Fibroblast of skin of scalp (primary cell): Measurements from ENCODE around the gene ZNF207. TPM values are rescaled to one million over a fixed set of nuclear protein-coding genes. Genes with fewer than 3 reads are reported as not detected.
A peak's percentile ranks its signal among the peaks of the same experiment; 100 is the strongest.
"Not testable (repeated sequence)": the region's sequence is repeated elsewhere in the genome, so short reads cannot be mapped to it uniquely, and the experiment has no call there.

Experiments used
- DNase-seq: peaks from one replicate; pipeline ENCODE4 v3.0.0-alpha.2; 2013
- polyA plus RNA-seq, 2 experiments: library from polyadenylated mRNA; unstranded; fragments of 120-200 nt; gene quantifications; one replicate each; pipeline ENCODE4 v1.2.1, GENCODE V29; 2013; ENCODE audit not compliant: insufficient read length in 2 of 2

The ZNF207 gene
- 137 TPM for polyA plus RNA-seq (2013, experiment 1 of 2; ENCODE audit: insufficient read length)
- polyA plus RNA-seq (2013, experiment 2 of 2; ENCODE audit: insufficient read length), result 145 TPM

DNA sequence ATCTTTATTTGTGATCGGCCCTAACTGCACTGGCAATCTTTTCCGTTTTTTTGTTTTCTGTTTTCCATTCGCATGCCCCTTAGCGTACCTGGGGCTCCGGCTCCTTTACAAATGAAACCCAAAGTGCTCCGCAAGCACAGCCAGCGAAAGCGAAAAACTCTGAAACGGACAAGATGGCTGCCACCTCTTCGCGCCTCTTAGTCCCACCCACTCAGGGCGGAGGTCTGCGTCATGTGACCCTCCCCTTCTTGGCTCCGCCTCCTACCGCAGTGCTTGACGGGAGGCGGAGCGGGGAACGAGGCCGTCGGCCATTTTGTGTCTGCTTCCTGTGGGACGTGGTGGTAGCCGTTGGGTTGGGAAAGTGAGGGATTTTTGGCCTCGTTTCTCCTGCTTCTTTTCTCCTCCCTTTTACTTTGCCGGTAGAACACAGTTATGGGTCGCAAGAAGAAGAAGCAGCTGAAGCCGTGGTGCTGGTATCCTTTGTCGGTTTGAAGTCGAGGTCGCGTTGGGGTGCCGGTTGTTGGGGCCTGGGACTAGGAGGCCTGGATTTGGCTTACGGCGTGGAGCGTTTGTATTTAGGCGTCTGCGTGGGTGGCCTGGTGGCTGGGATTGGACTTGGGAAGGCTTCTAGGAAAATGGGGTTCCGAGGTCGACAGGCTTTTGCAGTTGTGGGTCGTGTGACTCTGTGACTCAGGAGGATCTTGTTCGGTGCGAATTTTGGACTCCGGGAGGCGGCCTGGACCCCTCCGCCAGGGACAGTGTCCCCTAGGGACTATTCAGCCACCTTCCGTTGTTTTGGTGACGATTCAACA lies at the start of gene ZNF207:
TSS of gene ZNF207 (plus strand) at position 304 of the 812 bp plus-strand sequence. CDS start at position 433, 129 bp downstream.
- peak; percentile 97 for DNase-seq

DNA sequence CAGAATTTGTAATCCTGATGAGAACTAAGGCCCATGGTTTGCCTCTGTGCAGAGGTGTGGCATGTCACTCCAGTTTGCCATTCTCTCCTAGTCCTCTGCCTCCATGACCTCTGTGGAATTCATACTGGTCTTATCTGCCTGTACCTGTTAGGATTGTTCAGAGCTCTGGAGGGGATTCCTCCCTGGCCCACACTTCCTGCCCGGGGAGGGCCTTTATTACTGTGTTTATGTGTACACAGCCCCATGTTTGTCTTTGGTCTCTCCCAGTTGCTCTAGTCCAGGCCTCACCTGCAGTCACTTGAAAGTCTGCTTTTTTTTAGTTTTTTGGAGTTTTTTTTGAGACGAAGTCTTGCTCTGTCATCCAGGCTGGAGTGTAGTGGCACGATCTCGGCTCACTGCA lies 47.9 kb upstream of the ZNF207 start:
- DNase-seq, result no peak

DNA sequence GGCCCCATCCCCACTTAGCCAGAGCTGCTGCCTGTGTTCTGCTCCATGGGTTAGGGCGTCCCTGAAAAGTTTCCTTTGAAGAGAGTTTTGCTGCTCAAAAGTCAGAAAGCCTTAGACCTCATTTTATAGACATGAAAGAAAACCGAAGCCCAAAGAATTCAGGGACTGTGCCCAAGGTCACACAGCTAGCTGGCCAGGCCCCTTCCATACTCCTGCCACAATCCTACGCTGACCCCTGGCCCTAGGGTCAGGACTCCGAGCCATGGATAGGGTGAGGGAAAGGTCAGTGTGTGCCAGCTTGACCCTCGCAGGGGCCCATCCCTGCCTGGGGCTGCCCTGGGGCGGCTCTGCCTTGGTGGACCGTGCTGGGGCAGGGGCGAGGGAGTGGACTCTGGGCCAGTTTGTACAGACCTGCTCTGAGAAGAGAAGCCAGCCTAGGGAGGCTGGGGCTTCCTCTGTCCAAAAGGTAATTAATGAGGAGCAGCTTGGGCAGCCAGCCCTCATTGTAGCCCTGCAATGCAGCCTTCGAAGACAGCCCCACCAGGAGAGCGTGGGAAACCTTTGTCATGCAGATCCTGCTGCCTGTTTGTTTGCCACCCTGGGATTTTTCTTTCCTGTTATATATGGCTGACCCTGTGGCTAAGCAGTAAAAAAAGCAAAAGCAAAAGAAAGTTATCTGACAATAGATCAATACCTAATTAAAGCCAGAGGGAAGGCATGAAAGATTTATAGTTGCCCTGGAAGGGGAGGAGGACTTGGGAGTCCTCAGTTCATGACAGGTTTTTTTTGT lies 46.9 kb upstream of the ZNF207 start:
- DNase-seq, result no peak

DNA sequence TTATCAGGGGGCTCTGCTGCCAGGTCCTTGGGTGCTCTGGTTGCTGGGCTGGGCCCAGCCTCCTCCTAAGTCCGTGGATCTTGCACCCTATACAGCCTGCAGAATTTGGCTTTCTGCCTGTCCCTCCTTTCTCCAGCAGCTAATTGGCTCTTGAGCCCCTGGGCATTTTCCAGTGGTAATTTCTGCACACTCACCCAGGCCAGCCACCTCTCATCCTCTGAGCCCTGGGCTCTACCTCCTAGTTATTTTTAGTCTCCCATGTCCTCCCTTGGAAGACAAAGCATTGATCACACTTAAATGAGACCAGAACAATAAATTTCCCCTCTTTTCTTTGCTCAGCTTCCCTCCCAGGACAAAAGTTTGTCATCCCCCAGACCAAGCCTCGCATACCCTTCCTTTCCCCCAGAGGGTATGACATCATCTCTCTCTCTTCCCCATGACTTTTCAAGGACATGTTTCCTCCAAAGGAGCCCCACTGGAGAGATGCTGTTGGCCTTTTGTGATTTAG lies 46.1 kb upstream of the ZNF207 start:
- no peak for DNase-seq

DNA sequence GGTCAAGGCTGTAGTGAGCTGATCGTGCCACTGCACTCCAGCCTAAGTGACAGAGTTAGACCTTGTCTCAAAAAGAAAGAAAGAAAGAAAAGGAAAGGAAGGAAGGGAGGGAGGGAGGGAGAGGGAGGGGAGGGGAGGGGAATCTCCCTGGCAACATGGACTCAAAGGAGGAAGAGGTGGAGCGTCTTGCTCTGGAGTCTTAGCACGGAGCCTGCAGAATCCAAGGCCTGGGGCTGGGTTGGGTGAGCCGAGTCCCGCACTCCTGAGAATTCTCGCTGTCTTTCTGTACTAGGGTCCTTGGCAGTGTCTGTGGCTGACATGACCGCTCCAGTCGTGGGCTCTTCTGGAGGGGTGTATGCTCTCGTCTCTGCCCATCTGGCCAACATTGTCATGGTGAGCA lies 44.9 kb upstream of the ZNF207 start:
- DNase-seq, result no peak

DNA sequence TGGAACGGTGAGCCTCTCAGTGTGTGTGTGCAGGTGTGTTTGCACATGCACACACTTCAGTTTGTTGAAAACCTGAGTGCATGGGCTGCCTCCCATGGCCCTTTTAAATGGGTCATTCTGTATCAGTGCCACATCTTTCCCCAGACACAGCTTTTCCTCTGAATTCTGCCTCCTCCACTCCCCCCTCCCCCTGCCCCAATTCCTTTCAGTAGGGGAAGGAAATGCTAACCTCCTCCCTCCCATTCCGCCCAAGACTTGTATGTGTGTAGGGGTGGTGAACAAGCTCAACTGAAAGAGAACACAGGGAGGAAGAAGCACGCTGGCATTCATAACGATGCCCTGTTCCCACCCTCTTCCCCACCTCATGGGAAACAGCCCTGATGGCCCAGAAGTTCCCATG lies 42.3 kb upstream of the ZNF207 start:
- no peak for DNase-seq

DNA sequence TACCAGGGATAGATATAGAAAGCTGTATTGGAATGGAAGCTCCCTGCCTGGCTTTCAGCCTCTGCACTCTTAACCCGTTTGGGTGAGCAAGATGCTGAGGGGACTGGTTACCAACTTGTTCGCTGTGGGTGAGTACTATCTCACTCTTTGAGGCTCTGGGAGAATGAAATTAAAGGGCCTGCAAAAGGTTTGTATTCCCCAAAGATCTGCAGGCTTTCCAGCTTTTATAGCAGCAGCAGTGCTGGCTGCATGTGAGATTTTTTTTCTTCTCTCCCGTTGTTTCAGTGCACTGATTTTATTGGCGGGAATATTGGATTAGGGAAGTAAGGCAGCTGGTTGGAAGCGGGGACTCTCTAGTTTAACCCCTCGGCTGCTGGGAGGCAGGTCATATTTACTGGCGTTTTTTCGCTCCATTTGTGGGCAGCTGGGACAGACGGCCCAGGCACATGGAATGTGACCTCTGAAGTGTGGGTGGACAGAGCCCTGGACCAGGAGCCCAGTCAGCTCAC lies 38.9 kb upstream of the ZNF207 start:
- DNase-seq, result no peak

DNA sequence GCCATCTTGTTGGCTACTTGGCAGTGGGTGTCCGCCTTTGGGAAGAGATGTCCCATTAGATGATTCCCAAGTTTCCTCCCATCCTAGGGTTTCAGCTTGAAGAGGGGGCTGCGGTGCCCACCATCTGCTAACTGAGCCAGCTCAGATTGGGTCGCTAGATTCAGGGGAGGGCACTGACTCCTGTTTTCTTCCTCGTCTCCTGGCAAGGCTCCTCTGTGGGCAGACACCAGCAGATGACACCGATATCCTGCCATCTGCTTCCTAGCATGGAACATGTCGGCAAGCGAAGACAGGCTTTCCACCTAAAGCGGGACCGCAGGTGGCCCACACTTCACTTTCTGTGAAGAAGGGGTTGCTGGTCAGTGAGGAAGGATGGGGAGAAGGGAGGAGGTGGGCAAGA lies 35.3 kb upstream of the ZNF207 start:
- DNase-seq, result no peak

DNA sequence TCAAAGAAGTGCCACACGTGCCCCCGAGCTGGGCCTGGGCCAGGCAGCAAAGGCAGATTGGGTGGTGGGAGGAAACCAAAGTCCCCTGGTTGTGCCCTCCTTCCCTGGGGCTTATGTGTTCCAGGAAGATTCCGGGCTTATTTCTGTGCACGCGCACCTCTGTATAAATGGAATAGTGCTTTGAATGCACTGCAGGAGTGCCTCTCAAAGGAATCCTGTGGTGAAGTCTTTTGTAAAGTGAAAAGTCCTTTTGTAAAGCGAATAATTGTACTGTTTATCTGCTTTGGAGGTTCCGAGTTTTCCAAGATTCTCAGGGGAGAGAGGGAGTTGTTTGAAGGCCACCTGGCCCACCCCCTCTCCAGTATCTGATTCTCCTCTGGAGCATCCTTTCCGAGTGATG lies 34.8 kb upstream of the ZNF207 start:
- no peak for DNase-seq

DNA sequence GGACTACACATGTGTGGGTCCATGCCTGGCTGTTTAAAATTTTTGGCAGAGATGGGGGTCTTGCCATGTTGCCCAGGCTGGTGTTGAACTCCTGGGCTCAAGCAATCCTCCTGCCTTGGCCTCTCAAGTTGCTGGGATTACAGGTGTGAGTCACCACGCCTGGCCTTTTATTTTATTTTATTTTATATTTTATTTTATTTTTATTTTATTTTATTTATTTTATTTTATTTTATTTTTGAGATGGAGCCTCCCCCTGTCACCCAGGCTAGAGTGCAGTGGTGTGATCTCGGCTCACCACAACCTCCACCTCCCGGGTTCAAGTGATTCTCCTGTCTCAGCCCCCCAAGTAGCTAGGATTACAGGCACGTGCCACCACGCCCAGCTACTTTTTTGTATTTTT lies 33.3 kb upstream of the ZNF207 start:
- not testable (repeated sequence) for DNase-seq

DNA sequence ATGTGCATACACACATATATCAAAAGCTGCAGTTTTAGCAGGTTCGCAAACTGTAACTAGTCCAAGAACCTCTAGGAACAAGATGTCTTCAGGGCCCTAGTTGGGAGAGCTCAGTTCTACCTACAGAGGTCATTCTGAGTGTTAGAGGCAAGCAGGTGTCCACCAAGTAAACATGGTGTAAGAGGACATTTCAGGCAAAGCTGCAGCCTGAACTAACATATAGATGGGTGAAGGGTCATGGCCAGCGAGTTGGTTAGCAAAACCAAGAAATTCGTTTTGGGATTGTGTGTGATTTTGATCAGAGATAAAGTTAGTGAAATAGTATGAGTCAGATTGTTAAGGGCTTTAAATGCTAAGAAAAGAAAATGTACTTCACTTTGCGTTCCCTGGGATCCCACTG lies 32.6 kb upstream of the ZNF207 start:
- DNase-seq, result no peak

DNA sequence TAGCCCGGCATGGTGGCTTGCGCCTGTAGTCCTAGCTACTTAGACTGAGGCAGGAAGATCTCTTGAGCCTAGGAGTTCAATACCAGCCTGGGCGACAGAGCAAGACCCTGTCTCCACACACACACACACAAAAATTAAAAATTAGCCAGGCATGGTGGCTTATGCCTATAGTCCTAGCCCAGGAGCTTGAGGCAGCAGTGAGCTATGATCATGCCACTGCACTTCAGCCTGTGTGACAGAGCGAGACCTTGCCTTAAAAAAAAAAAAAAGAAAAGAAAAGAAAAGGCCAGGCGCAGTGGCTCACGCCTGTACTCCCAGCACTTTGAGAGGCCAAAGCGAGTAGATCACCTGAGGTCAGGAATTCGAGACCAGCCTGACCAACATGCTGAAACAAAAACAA lies 31.9 kb upstream of the ZNF207 start:
- no peak for DNase-seq

DNA sequence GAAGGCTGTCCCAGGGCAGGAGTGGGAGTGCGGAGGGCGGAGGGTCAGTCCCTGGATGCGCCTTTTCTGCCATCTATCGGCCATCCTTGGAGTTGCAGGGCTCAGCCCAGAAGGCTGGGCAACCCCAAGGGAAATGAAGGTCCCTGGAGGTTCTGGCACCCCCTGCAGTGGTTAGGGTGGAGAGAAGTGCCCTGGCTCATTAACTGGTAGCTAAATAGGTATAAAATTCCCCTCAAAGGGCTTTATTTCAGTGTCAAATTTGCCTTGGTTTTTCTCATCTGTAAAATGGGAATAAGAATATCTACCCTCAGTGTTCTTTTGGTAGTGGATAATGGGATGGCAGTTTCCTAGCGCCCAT lies 30.4 kb upstream of the ZNF207 start:
- peak; percentile 58 for DNase-seq

DNA sequence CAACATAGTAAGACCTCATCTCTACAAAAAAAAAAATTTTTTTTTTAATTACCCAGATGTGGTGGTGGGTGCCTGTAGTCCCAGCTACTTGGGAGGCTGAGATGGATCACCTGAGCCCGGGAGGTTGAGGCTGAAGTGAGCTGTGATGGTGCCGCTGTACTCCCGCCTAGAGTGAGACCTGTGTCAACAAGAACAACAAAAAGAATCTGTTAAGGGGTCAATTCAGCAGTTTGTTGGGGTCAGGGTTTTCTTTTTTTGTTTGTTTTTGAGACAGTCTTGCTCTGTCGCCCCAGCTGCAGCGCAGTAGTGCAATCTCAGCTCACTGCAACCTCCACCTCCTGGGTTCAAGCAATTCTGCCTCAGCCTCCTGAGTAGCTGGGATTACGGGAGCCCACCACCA lies 29.9 kb upstream of the ZNF207 start:
- DNase-seq, result not testable (repeated sequence)

DNA sequence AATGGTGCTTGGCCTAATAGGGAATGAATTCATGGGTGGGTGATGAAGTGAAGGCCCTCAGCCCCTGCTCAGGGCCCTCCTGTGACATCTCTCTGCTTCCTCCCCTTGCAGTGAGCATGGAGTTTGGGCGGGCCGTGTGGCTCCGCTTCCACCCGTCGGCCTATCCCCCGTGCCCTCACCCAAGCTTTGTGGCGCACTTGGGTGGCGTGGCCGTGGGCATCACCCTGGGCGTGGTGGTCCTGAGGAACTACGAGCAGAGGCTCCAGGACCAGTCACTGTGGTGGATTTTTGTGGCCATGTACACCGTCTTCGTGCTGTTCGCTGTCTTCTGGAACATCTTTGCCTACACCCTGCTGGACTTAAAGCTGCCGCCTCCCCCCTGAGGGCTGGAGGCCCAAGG lies 29.1 kb upstream of the ZNF207 start:
- DNase-seq, result no peak

DNA sequence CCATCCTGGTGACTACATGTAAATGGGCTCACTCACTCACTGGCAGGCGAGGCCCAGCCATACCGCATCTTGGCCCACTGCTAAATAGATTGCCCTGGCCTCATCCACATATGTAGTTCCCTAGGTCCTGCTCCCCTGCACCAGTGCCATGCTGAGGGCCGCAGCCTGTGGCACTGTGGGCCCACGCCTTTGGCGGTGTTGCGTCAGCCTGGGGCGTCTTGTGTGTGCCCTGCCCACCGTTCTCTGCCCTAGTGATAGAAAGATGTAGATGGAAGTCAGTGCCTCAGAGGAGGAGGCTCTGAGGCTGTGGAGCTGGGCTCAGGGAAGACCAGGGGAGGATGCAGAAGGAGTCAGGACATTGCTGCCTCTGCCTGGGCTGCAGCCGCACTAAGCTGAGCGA lies 26.9 kb upstream of the ZNF207 start:
- no peak for DNase-seq

DNA sequence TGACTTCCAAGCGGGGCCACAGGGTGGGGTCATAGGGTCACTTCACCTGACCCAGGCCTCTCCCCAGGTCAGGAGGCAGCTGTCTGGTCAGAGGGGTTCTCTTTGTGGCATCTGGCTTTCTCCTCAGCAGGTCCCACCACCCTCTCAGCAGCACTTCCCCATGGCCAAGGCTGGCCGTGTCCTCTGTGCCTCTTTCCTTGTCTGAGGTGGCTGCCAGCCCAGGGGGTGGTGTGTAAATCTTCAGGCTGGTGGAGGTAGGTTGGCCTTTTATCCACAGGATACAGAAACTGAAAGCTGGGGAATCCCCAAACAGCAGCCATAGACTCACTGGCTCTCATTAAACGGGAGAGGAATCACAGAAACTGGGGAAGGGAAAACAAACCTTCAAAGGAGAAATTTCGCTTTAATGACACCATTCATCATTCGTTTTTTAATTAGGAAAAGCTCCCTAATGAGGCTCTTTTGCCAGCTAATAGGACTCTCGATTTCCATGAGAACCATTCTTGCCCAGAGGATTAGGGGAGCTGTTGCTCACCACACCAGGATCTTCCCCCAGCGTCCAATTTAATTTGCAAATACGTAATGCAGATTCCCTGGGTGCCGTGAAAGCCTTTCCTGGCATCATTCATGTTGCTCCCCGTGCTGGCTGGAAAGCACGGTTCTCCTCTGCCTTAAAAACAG lies 26.0 kb upstream of the ZNF207 start:
- no peak for DNase-seq

DNA sequence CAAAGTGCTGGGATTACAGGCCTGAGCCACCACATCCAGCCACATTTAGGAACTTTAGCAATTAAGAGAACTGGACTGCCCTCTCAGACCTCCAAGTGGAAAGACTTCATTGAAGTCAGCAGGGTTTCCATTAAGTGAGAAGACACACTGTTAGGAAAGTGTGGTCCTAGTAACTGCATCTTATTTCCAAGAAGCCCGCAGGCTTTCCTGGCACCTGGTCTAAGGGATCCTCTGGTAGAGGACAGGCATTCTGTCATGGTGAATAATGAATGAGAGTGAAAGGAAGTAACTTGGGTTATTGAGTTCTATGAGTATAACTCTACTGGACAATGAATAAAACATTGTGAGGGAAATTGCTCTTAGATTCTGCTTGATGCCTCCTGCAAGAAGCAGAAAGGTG lies 22.0 kb upstream of the ZNF207 start:
- DNase-seq, result no peak

DNA sequence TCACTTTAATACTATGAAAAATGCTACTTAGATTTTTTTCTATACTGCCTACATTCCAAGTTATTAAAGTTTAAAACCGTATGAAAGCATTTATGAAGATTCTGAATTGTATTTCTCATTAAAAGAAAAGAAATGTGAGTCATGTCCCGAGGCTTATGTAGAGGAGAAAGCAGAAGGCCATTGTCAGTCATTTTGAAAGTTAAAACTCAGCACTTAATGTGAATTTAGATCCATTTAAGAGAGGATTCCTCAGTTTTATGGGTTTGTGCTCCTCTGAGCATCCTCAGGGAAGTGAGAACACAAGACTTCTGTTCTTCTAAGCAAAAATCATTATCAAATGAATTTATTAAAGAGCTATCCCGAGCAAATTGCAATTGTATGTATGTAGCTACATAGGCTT lies 19.8 kb upstream of the ZNF207 start:
- DNase-seq, result no peak

DNA sequence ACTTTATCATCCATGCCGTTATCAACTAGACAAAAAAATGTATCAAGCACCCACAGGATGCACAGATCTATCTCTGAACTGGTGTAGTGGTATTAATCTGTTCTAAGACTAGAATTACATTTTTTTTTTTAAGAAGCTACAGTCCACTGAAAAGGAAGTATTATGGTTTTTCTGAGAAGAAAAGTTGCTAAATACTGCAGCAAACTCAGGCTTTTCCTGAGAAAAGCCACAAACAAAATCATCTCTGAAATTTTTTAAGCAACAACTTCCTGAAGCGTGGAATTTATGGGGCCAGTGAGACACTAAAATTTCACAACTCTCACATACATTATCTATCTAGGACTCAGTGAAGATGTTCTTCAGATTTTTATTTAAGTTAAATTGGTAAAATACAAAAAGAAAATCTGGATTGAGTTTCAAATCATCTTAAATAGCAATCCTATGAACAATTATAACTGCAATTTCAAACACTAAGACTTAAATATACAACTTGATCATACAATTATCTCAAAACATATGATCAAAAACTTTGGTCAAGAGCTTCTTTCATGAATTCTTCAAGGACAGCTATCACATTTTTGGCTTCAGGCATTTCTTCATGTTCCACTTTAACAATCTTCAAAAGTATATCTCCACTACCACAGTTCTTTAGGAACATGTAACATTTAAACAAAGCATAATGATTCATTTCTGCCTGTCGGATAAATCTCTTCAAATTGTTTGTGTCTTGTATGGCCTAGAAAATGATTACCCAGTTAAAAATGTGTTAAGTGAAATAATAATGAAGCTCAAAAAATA lies 18.5 kb upstream of the ZNF207 start:
- no peak for DNase-seq

DNA sequence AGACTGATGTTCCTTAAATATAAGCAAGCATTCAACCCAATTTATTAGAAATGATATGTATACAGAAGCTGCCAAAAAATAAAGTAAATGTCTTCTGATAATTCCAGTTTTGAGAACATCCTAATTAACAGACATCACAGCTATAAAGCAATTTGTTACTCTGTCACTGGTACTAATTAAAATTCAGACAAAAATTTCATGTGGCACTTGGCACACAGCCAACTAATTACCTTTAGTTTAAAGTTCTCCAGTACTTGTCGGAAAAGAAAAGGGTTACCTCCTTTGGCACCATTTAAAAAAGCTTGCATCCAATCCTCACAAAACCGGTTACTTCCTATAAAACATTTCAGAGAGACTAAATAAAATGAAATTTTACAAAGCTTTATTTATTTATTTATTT lies 16.8 kb upstream of the ZNF207 start:
- DNase-seq, result no peak

DNA sequence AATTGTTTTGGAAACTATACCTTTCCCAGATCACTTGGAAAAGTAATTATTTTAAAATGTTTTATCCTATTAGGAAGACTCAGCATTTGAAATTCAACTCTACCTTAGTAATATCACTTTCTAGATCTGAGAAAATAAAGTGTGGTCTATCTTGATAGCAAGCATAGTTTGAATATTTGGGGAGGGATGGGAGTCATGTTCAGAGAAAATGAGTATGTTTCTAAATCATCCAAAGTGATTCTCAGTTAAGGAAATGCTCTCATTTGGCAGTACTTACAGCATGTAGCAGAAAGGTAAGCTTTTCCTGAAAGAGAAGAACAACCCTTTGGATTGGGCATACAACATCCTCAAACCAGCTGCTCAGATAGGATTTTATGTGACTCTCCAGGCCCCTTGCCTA lies 14.9 kb upstream of the ZNF207 start:
- DNase-seq, result no peak
